Islet of Langerhans (tissue), 1 donor: ENCODE results near the gene COX5A.
"Not testable (repeated sequence)": the region's sequence is repeated elsewhere in the genome, so short reads cannot be mapped to it uniquely, and the experiment has no call there.

Experiments
- FAIRE-seq: peaks from one replicate; lab custom pipeline; 2011; peaks lifted over from hg19 to GRCh38; lab: Jason Lieb, UNC

Gene COX5A

GRCh38 chr15:74896316-74896715, 41.6 kb downstream of the COX5A start:
- no peak for FAIRE-seq

- FAIRE-seq = no peak
Observed at GRCh38 chr15:74895830-74896229, 42.0 kb downstream of the COX5A start.

GRCh38 chr15:74894383-74894782, 43.5 kb downstream of the COX5A start:
- not testable (repeated sequence) for FAIRE-seq

- FAIRE-seq = no peak
Observed at GRCh38 chr15:74893627-74894026, 44.2 kb downstream of the COX5A start.

- FAIRE-seq = no peak
Observed at GRCh38 chr15:74892931-74893330, 44.9 kb downstream of the COX5A start.

- no peak for FAIRE-seq
Observed at GRCh38 chr15:74892313-74892712, 45.6 kb downstream of the COX5A start.

GRCh38 chr15:74891469-74891868, 46.4 kb downstream of the COX5A start:
- FAIRE-seq = no peak

- FAIRE-seq = no peak
Observed at GRCh38 chr15:74890665-74890960, 47.3 kb downstream of the COX5A start.

- FAIRE-seq = no peak
Observed at GRCh38 chr15:74889883-74890664, 47.8 kb downstream of the COX5A start, which contains the start of gene MPI. Gene MPI (plus strand): TSS chr15:74890042. CDS start chr15:74890074, 32 bp downstream.

GRCh38 chr15:74889390-74889882, 48.4 kb downstream of the COX5A start:
- no peak for FAIRE-seq

- FAIRE-seq = no peak
Observed at GRCh38 chr15:74888716-74889115, 49.2 kb downstream of the COX5A start.

GRCh38 chr15:74887537-74888193, 50.2 kb downstream of the COX5A start:
- FAIRE-seq = not testable (repeated sequence)

- no peak for FAIRE-seq
Observed at GRCh38 chr15:74885461-74885860, 52.4 kb downstream of the COX5A start.

GRCh38 chr15:74884428-74885223, 53.2 kb downstream of the COX5A start:
- no peak for FAIRE-seq

- FAIRE-seq = no peak
Observed at GRCh38 chr15:74882528-74882927, 55.3 kb downstream of the COX5A start.

- FAIRE-seq = no peak
Observed at GRCh38 chr15:74878273-74878672, 59.6 kb downstream of the COX5A start.

GRCh38 chr15:74873756-74874424, 64.0 kb downstream of the COX5A start:
- FAIRE-seq = no peak

GRCh38 chr15:74873036-74873755, 64.7 kb downstream of the COX5A start, which contains the start of gene SCAMP2:
Gene SCAMP2 (minus strand): TSS chr15:74873365. CDS start chr15:74873255, 110 bp downstream.
- no peak for FAIRE-seq

GRCh38 chr15:74872702-74873035, 65.2 kb downstream of the COX5A start:
- no peak for FAIRE-seq

- FAIRE-seq = no peak
Observed at GRCh38 chr15:74870436-74871215, 67.2 kb downstream of the COX5A start.
